Effector memory CD8-positive, alpha-beta T cell (primary cell): ENCODE results near the gene YIPF3.
"Not testable (repeated sequence)": the region's sequence is repeated elsewhere in the genome, so short reads cannot be mapped to it uniquely, and the experiment has no call there.

Experiments
- ATAC-seq: fragments of 150-1000 bp; cut with Tn5 transposase; replicated peaks from 2 replicates; pipeline ENCODE4 v1.10.0; 2021; ENCODE audit warnings: mild to moderate bottlenecking, moderate library complexity
- DNase-seq, 3 experiments: peaks; one replicate each; pipeline ENCODE4 v3.0.0; 2021
- H3K27ac Mint-ChIP-seq, 2 donors: one replicate each; pipeline ENCODE4 v1.8.0; 2022; ENCODE audit warnings: mild to moderate bottlenecking in 2 of 2, mixed read lengths in 2 of 2, moderate library complexity in 2 of 2
- H3K27me3 Mint-ChIP-seq, 2 donors: one replicate each; pipeline ENCODE4 v1.8.0; 2022; ENCODE audit warnings: mixed read lengths in 2 of 2
- H3K36me3 Mint-ChIP-seq: one replicate; pipeline ENCODE4 v1.8.0; 2022; ENCODE audit warnings: mild to moderate bottlenecking, moderate library complexity, mixed read lengths; ENCODE audit not compliant: insufficient read depth
- H3K4me1 Mint-ChIP-seq, 2 donors: one replicate each; pipeline ENCODE4 v1.8.0; 2022; ENCODE audit warnings: low read depth in 2 of 2, mixed read lengths in 2 of 2
- H3K4me3 Mint-ChIP-seq, 2 donors: one replicate each; pipeline ENCODE4 v1.8.0; 2022; ENCODE audit warnings: mild to moderate bottlenecking in 2 of 2, mixed read lengths in 2 of 2, moderate library complexity in 2 of 2
- H3K9me3 Mint-ChIP-seq, 2 donors: one replicate each; pipeline ENCODE4 v1.8.0; 2022; ENCODE audit warnings: mixed read lengths in 2 of 2

YIPF3 gene

DNA sequence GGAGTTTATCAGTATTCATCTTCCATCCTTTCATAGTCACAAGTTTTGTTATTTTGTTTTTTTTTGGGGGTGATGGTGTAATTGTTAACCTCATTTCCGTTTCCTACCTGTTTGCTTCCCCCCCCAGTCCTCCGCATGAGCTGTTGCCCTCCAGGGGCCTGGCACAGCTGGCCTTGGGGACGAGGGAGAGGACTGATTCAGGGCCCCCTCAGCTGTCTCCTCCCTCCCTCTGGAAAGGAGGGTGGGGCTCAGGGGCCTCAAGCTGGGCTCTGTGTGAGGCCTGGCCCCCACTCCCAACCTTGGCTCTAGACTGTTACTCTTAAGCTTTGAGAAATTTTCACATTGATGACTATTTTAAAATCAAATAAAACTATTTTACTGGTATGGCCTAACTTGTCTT is 10.6 kb downstream of the YIPF3 start:
- Mint-ChIP-seq H3K36me3 (peaks cover 30% of the 10 kb centered on the region), H3K4me1 (peaks cover 12 to 29% of the 10 kb centered on the region in 2 donors), H3K27me3 (peaks cover 14 to 26% of the 10 kb centered on the region in 2 donors), H3K27ac (peak overlapping the region; percentile 90 to 92), H3K9me3 (no peaks in the 10 kb centered on the region), H3K4me3 (no peak overlapping the region)
- peak; percentile 4 for ATAC-seq
- no peak for DNase-seq

DNA sequence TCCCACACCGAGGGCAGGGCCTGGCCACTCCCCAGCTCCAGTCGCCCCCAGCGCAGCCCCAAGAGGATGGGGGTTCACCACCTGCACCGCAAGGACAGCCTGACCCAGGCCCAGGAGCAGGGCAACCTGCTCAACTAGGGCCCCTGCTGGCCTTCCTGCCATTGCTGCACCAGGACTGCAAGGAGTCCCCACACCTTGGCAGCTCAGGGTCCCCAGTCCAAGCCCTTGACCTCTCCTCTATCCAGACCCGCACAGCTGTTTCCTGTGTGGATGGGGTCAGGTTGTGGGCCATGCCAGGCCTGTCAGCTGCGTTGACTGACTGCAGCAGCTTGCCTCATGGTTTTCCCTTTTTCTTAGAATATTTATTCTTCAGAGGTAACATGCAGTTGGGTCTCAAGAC is 11.0 kb downstream of the YIPF3 start:
- peaks cover 14 to 26% of the 10 kb centered on the region in 2 donors for H3K27me3 Mint-ChIP-seq
- H3K27ac Mint-ChIP-seq = peak overlapping the region; percentile 90 to 92
- H3K4me3 Mint-ChIP-seq = no peak overlapping the region
- no peaks in the 10 kb centered on the region for H3K9me3 Mint-ChIP-seq
- peaks cover 27% of the 10 kb centered on the region for H3K36me3 Mint-ChIP-seq
- H3K4me1 Mint-ChIP-seq = peaks cover 12 to 27% of the 10 kb centered on the region in 2 donors
- ATAC-seq = no peak
- no peak for DNase-seq

DNA sequence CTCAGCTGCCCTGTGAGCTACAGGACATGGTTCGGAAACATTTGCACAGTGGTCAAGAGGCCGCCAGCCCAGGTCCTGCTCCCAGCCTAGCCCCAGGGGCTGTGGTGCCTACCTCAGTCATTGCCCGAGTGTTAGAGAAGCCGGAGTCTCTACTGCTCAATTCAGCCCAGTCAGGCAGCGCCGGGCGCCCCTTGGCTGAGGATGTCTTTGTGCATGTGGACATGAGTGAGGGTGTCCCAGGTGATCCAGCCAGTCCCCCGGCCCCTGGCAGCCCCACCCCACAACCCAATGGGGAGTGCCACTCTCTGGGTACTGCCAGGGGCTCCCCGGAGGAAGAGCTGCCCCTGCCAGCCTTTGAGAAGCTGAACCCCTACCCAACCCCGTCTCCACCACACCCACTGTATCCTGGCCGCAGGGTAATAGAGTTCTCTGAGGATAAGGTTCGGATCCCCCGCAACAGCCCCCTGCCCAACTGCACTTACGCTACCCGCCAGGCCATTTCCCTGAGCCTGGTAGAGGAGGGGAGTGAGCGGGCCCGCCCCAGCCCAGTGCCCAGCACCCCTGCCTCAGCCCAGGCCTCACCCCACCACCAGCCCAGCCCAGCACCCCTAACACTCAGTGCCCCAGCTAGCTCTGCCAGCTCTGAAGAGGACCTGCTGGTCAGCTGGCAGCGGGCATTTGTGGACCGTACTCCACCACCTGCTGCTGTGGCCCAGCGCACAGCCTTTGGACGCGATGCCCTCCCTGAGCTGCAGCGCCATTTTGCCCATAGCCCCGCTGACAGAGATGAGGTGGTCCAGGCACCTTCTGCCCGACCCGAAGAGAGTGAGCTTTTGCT is 11.8 kb downstream of the YIPF3 start:
- Mint-ChIP-seq H3K36me3 (peaks cover 27% of the 10 kb centered on the region), H3K4me3 (no peak overlapping the region), H3K9me3 (no peaks in the 10 kb centered on the region), H3K4me1 (peaks cover 12 to 25% of the 10 kb centered on the region in 2 donors), H3K27me3 (peaks cover 14 to 26% of the 10 kb centered on the region in 2 donors), H3K27ac (no peak overlapping the region)
- DNase-seq (no peak), ATAC-seq (no peak)

DNA sequence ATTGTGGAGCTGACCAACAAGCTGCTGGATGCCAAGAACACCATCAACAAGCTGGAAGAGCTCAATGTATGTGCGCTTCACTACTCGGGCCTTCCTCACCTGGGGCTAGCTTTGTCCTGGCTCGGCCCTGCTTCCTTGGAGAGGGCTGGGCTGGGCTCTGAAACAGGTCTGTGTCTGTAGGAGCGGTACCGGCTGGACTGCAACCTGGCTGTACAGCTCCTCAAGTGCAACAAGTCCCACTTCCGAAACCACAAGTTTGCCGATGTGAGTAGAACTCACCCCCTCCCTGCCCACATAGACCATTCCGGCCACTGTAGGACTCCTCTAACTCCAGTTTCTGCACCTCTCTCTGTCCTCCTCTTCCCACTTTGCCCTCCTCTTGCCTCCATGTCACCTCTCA is 13.3 kb downstream of the YIPF3 start:
- peak overlapping the region; percentile 33 to 65 for H3K27ac Mint-ChIP-seq
- DNase-seq (no peak), ATAC-seq (no peak)
- no peaks in the 10 kb centered on the region for H3K9me3 Mint-ChIP-seq
- H3K36me3 Mint-ChIP-seq = peaks cover 23% of the 10 kb centered on the region
- peaks cover 3 to 13% of the 10 kb centered on the region in 2 donors for H3K27me3 Mint-ChIP-seq
- H3K4me1 Mint-ChIP-seq = peaks cover 7 to 18% of the 10 kb centered on the region in 2 donors
- no peak overlapping the region for H3K4me3 Mint-ChIP-seq

DNA sequence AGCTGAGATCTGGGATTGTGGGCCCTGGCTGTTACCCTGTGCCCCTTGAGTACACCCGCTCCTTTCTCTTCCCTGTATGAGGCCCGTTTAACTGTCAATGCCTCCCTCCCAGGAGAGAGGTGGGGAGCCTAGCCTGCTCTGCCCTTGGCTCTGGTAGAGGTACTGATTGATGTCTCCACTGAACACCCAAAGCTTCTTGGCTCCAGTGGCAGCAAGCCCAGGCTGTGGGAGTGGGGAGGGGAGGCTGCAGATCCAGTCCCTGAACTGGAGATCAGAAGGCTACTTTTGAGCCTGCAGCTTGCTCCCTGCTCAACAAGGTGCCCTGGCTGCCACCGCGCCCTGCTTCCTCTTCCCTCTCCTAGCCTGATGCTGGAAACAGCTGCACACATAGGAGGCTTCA is 14.1 kb downstream of the YIPF3 start:
- Mint-ChIP-seq H3K4me3 (no peak overlapping the region), H3K9me3 (no peaks in the 10 kb centered on the region), H3K27me3 (peaks cover 0 to 5% of the 10 kb centered on the region in 2 donors), H3K27ac (peak overlapping the region in 1 of 2 donors; percentile 65), H3K4me1 (peaks cover 7 to 16% of the 10 kb centered on the region in 2 donors), H3K36me3 (peaks cover 21% of the 10 kb centered on the region)
- ATAC-seq (no peak), DNase-seq (no peak)

DNA sequence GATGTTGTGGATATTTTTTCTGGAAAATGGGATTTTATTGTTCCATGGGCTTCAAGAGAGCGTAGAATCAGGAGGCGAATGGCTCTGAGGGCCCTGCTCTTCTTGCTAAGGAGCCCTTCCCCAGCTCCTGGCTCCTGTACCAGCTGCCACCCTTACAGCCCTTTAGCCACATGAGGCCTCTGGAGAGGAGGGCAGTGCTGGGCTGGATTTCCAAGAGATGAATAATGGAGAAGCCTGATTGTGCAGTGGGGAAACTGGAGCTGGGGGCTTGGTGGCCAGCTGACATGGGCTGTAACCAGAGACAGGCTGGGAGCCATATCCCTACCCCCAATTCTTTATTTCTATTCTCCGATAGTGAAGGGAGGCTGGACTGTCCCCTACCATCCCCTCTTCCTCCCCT is 15.8 kb downstream of the YIPF3 start:
- Mint-ChIP-seq H3K27ac (peak overlapping the region; percentile 71 to 85), H3K9me3 (no peaks in the 10 kb centered on the region), H3K4me3 (no peak overlapping the region), H3K27me3 (no peaks in the 10 kb centered on the region), H3K4me1 (peaks cover under 1 to 2% of the 10 kb centered on the region in 2 donors), H3K36me3 (peaks cover 13% of the 10 kb centered on the region)
- ATAC-seq = no peak
- no peak for DNase-seq

DNA sequence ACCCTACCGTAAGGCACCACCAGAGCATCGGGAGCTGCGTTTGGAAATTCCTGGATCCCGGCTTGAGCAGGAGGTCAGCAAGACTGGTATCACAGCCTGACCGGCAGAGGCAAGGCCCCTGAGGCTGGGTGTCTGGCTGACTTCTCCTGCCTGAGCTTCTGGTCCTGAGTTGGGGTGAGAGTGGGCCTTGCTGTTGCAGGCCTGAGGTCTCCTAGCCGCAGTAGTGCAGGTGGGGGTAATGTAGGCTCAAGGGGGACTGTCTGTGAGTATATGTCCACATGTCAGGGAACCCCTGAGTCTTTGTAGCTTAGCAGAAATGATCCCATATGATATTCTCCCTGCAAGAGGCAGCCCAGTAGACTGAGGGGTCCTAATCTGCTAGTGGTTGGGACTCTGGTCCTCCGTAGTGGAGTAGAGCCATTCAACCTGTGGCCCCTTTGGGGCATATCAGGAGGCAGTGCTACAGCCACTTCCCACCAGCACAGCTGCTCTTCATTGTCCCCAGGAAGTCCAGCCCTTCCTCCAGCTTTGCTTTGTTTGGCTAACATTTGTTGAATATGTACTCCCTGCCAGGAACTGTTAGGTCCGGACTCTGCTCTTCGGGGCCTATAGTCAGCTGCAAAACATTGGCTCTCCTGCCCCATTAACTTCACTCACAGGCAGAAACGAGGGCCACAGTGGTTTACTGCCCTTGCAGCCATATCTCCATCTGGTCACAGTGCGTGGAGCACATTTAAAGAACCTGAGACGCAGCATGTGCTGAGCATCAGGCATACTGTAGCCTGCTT is 17.5 kb downstream of the YIPF3 start:
- Mint-ChIP-seq H3K36me3 (peaks cover 9% of the 10 kb centered on the region), H3K4me1 (peaks cover 15 to 17% of the 10 kb centered on the region in 2 donors), H3K27ac (peak overlapping the region in 1 of 2 donors; percentile 67), H3K27me3 (no peaks in the 10 kb centered on the region), H3K4me3 (no peak overlapping the region), H3K9me3 (no peaks in the 10 kb centered on the region)
- DNase-seq (no peak), ATAC-seq (no peak)

DNA sequence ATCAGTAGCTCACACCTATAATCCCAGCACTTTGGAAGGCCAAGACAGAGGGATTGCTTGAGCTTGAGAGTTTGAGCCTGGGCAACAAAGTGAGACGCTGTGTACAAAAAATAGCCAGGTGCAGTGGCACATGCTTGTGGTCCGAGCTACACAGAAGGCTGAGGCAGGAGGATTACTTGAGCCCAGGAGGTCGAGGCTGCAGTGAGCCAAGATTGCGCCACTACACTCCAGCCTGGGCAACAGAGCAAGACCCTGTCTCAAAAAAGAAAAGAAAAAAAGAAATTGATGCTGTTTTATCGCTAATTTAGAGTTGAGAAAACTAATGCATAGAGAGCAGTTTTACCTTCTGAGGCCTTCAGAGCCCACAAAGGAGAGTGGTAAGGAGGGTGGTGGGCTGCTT is 18.4 kb downstream of the YIPF3 start:
- Mint-ChIP-seq H3K27ac (peak overlapping the region in 1 of 2 donors; percentile 71), H3K4me1 (peaks cover 20 to 24% of the 10 kb centered on the region in 2 donors)
- H3K27me3 Mint-ChIP-seq, ATAC-seq, H3K9me3 Mint-ChIP-seq, H3K36me3 Mint-ChIP-seq, DNase-seq, H3K4me3 Mint-ChIP-seq: not testable (repeated sequence)

DNA sequence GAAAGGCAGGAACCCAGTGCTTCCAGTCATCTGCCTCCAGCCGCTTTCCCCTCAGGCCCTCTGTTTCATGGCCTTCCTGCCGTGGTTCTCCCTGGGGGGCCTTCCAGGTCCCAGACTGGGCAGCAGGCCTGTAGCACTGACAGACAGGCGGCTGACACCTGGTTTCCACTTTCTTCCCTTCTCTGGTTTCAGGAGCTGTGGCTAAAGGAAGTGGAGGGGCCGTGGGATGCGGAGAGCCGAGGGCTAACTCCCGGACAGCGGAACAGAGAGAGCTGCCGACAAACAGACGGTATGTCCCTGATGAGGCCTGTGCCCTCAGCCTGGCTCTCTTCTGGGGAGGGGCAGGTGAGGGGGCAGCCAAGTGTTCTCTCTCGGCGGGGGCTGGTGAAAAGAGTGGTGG is 19.0 kb downstream of the YIPF3 start:
- no peak for ATAC-seq
- H3K4me3 Mint-ChIP-seq = no peak overlapping the region
- peaks cover 3% of the 10 kb centered on the region for H3K36me3 Mint-ChIP-seq
- no peaks in the 10 kb centered on the region for H3K27me3 Mint-ChIP-seq
- DNase-seq = no peak
- H3K4me1 Mint-ChIP-seq = peaks cover 23 to 24% of the 10 kb centered on the region in 2 donors
- H3K27ac Mint-ChIP-seq = peak overlapping the region in 1 of 2 donors; percentile 71
- H3K9me3 Mint-ChIP-seq = no peaks in the 10 kb centered on the region

DNA sequence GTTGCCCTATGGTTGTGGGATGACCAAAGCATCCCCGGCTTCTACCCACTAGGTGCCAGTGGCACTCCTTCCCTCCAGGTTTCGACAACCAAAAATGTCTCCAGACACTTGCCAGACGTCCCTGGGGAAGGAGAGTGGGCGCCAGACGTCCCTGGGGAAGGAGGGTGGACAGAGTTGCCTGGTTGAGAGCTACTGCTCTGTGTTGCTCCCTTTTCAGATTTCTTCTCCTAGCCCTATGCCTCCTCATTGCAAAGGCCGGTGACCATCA is 19.7 kb downstream of the YIPF3 start:
- Mint-ChIP-seq H3K27me3 (no peaks in the 10 kb centered on the region), H3K9me3 (no peaks in the 10 kb centered on the region), H3K36me3 (peaks cover 6% of the 10 kb centered on the region), H3K4me3 (no peak overlapping the region), H3K4me1 (peaks cover 27 to 28% of the 10 kb centered on the region in 2 donors), H3K27ac (peak overlapping the region in 1 of 2 donors; percentile 71)
- DNase-seq (no peak), ATAC-seq (no peak)

DNA sequence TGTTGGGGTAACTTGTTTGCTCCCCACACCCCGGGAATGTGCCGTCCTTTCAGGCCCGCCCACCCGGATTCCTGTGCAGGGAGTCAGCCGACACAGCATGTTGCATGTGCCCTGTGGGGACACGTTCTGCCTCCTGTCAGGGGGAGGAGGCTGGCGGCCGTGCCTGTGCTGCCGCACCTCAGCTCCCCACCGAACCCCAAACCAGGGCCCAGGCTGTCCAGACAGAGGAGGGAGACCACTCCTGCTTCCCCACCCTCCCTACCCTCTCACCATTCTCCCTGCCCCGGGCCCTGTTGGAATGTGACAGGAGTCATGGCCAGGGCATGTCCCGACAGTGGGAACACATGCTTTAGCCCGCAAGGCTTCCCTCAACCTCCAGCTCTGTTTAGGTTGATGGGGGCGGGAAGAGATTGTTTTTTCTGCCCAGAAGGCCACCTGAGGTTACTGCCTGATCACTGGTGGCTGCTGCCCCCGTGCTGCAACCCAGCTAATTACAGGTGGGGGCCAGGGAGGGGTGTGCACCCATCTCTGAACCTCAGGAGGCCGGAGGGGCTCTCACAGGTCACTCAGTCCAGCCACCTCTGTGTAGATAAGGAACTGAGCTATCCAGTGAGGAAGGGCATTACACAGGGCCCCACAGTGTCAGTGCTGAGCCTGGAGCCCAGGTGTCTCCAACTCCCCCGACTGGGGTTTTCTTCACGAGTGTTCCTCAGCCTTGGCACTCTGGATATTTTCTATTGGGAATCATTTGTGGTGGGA is 20.2 kb downstream of the YIPF3 start:
- Mint-ChIP-seq H3K27me3 (no peaks in the 10 kb centered on the region), H3K27ac (peak overlapping the region in 1 of 2 donors; percentile 96), H3K4me3 (no peak overlapping the region), H3K4me1 (peaks cover 27 to 28% of the 10 kb centered on the region in 2 donors), H3K36me3 (peaks cover 8% of the 10 kb centered on the region), H3K9me3 (no peaks in the 10 kb centered on the region)
- DNase-seq (no peak), ATAC-seq (peak; percentile 24)

DNA sequence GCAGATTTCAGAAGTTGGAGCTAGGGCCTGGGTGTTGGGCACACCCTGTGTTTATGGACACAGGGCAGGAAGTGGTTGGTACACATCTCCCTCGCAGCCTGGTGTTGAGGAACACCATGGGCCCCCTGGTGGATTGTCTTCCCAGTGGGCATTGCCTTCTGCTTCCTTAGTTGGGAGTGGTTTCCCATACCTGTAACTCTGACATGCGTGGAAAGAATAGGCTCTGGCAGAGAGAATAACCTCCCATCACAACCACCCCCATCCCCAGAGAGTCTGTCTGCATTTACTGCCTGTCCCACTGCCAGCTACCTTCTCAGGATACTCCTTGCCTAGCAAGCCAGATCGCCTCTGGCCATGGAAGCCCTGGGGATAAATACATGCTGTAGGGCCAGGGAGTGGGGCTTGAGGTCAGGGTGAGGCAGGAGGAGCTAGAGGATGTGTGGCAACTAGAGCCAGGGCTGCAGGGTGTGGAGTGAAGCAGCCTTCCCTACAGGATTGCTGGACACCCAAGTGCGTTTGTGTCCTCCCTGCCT is 21.3 kb downstream of the YIPF3 start:
- Mint-ChIP-seq H3K4me3 (peak overlapping the region; percentile 62 to 75), H3K9me3 (no peaks in the 10 kb centered on the region), H3K27me3 (no peaks in the 10 kb centered on the region), H3K4me1 (peaks cover 27 to 28% of the 10 kb centered on the region in 2 donors), H3K36me3 (peaks cover 8% of the 10 kb centered on the region), H3K27ac (peak overlapping the region; percentile 94 to 96)
- DNase-seq (no peak), ATAC-seq (peak; percentile 89)

DNA sequence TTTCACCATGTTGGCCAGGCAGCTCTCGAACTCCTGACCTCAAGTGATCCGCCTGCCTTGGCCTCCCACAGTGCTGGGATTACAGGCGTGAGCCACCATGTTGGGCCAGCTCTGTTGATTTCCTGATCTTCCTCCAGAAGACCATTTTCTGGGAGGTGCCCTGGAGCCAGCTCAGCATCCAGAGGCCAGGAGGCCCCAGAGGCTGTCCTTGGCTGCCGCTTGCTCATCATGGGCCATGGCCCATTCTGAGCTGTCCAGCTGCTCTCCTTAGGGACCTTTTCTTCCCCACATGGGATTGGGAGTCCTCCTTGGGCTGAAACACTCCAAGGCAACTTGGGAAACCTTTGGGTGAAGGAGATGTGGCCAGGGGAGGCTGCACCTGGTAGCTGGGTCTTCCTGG is 22.0 kb downstream of the YIPF3 start:
- peaks cover 33% of the 10 kb centered on the region in 2 donors for H3K4me1 Mint-ChIP-seq
- peak overlapping the region; percentile 62 to 75 for H3K4me3 Mint-ChIP-seq
- DNase-seq (no peak), ATAC-seq (no peak)
- no peaks in the 10 kb centered on the region for H3K27me3 Mint-ChIP-seq
- no peaks in the 10 kb centered on the region for H3K9me3 Mint-ChIP-seq
- peak overlapping the region; percentile 94 to 96 for H3K27ac Mint-ChIP-seq
- peaks cover 8% of the 10 kb centered on the region for H3K36me3 Mint-ChIP-seq
